Neural progenitor cell (in vitro differentiated cells): ENCODE results near the gene MAD1L1. TPM values are rescaled to one million over a fixed set of nuclear protein-coding genes. Genes with fewer than 3 reads are reported as not detected.

ENCODE experiments used
- DNase-seq: peaks from one replicate; pipeline ENCODE4 v3.0.0-alpha.2; 2016; ENCODE audit warnings: low spot score
- H2AFZ ChIP-seq: fragments of 200-600 bp; sonication (generic); replicated peaks from 2 replicates; pipeline ENCODE4 v1.6.1; 2016; ENCODE audit warnings: antibody characterized with exemption
- H3F3A ChIP-seq: fragments of 200-600 bp; sonication (generic); 2 replicates; pipeline ENCODE4 v1.6.1; 2016; ENCODE audit warnings: antibody characterized with exemption, low read depth
- H3K27ac ChIP-seq: fragments of 200-600 bp; sonication (generic); 2 replicates; pipeline ENCODE4 v1.5.1; 2016; ENCODE audit warnings: mild to moderate bottlenecking
- H3K27me3 ChIP-seq: fragments of 200-600 bp; sonication (generic); 2 replicates; pipeline ENCODE4 v1.6.1; 2016; ENCODE audit warnings: mild to moderate bottlenecking, moderate library complexity
- H3K36me3 ChIP-seq: fragments of 200-600 bp; sonication (generic); 2 replicates; pipeline ENCODE4 v1.5.1; 2016
- H3K4me1 ChIP-seq: fragments of 200-600 bp; sonication (generic); 2 replicates; pipeline ENCODE4 v1.6.1; 2016; ENCODE audit warnings: mixed run types
- H3K4me2 ChIP-seq: fragments of 200-600 bp; sonication (generic); 2 replicates; pipeline ENCODE4 v1.6.1; 2016
- H3K4me3 ChIP-seq: fragments of 200-600 bp; sonication (generic); 2 replicates; pipeline ENCODE4 v1.5.1; 2016
- H3K79me2 ChIP-seq: fragments of 200-600 bp; sonication (generic); 2 replicates; pipeline ENCODE4 v1.6.1; 2016; ENCODE audit warnings: low read depth
- H3K9ac ChIP-seq: fragments of 200-600 bp; sonication (generic); 2 replicates; pipeline ENCODE4 v1.6.1; 2016
- H3K9me3 ChIP-seq: fragments of 200-600 bp; sonication (generic); 2 replicates; pipeline ENCODE4 v1.5.1; 2016; ENCODE audit warnings: low read depth
- H4K20me1 ChIP-seq: fragments of 200-600 bp; sonication (generic); 2 replicates; pipeline ENCODE4 v1.6.1; 2016; ENCODE audit warnings: low read depth
- H3K27ac Mint-ChIP-seq: 3 replicates; pipeline ENCODE4 v1.8.0; 2021; ENCODE audit warnings: mixed read lengths
- H3K27me3 Mint-ChIP-seq: 2 replicates; pipeline ENCODE4 v1.8.0; 2022; ENCODE audit warnings: low read depth, mild to moderate bottlenecking, inconsistent platforms, moderate library complexity, mixed read lengths; ENCODE audit not compliant: insufficient read depth
- H3K36me3 Mint-ChIP-seq: 3 replicates; pipeline ENCODE4 v1.8.0; 2021; ENCODE audit warnings: mixed read lengths
- H3K4me1 Mint-ChIP-seq: 3 replicates; pipeline ENCODE4 v1.8.0; 2021; ENCODE audit warnings: mixed read lengths
- H3K4me3 Mint-ChIP-seq: 3 replicates; pipeline ENCODE4 v1.8.0; 2021; ENCODE audit warnings: mild to moderate bottlenecking, moderate library complexity, mixed read lengths
- H3K9me3 Mint-ChIP-seq: 3 replicates; pipeline ENCODE4 v1.8.0; 2020; ENCODE audit warnings: mixed read lengths
- EZH2 ChIP-seq: fragments of 200-600 bp; sonication (generic); IDR thresholded peaks from 2 replicates; pipeline ENCODE4 v1.6.1; 2017; ENCODE audit warnings: antibody characterized with exemption, mild to moderate bottlenecking, moderate library complexity
- EZH2phosphoT487 ChIP-seq: fragments of 200-600 bp; sonication (generic); IDR thresholded peaks from 2 replicates; pipeline ENCODE4 v1.6.1; 2017; ENCODE audit warnings: antibody characterized with exemption
- total RNA-seq: library from RNA; depleted of rRNA; stranded (reverse); fragments of >200 nt; gene quantifications from 2 replicates; pipeline ENCODE4 v1.2.3, GENCODE V29; 2015; ENCODE audit warnings: low replicate concordance
- TF ChIP-seq, protein P1 (sequence below): fragments of 200-600 bp; sonication (generic); IDR thresholded peaks from 2 replicates; pipeline ENCODE4 v1.5.1; 2017; ENCODE audit warnings: antibody characterized with exemption, mild to moderate bottlenecking

MAD1L1 gene
- total RNA-seq, 1 donor from 2014 or later = 23.7 TPM

- peaks cover 6% of the 10 kb centered on the region for H3K27me3 Mint-ChIP-seq
Measured at GRCh38 chr7:1897861-1898627, 334.7 kb downstream of the MAD1L1 start.

GRCh38 chr7:1897076-1897860 lies 335.5 kb downstream of the MAD1L1 start:
- DNase-seq = no peak
- H3K36me3 ChIP-seq = no peaks in the 10 kb centered on the region
- Mint-ChIP-seq H3K27ac (peak overlapping the region; percentile 79), H3K9me3 (no peaks in the 10 kb centered on the region), H3K4me1 (peaks cover 13% of the 10 kb centered on the region), H3K4me3 (peak overlapping the region; percentile 60), H3K27me3 (peaks cover 6% of the 10 kb centered on the region), H3K36me3 (no peaks in the 10 kb centered on the region)
- no peaks in the 10 kb centered on the region for H3K79me2 ChIP-seq
- no peaks in the 10 kb centered on the region for H3K4me1 ChIP-seq
- no peaks in the 10 kb centered on the region for H3K27me3 ChIP-seq
- no peaks in the 10 kb centered on the region for H4K20me1 ChIP-seq
- no peak overlapping the region for H3K4me2 ChIP-seq
- H3K9me3 ChIP-seq = no peaks in the 10 kb centered on the region
- no peaks in the 10 kb centered on the region for H3F3A ChIP-seq
- H3K9ac ChIP-seq = peak overlapping the region; percentile 6
- H3K4me3 ChIP-seq = no peak overlapping the region
- no peak overlapping the region for H2AFZ ChIP-seq
- H3K27ac ChIP-seq = no peak overlapping the region
- no peak for TF ChIP-seq EZH2phosphoT487
- TF ChIP-seq, protein P1, sequence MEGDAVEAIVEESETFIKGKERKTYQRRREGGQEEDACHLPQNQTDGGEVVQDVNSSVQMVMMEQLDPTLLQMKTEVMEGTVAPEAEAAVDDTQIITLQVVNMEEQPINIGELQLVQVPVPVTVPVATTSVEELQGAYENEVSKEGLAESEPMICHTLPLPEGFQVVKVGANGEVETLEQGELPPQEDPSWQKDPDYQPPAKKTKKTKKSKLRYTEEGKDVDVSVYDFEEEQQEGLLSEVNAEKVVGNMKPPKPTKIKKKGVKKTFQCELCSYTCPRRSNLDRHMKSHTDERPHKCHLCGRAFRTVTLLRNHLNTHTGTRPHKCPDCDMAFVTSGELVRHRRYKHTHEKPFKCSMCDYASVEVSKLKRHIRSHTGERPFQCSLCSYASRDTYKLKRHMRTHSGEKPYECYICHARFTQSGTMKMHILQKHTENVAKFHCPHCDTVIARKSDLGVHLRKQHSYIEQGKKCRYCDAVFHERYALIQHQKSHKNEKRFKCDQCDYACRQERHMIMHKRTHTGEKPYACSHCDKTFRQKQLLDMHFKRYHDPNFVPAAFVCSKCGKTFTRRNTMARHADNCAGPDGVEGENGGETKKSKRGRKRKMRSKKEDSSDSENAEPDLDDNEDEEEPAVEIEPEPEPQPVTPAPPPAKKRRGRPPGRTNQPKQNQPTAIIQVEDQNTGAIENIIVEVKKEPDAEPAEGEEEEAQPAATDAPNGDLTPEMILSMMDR = no peak

More at GRCh38 chr7:1897861-1898627, 334.7 kb downstream of the MAD1L1 start:
- Histone ChIP-seq H3K4me2 (no peak overlapping the region), H3K4me3 (no peak overlapping the region), H2AFZ (no peak overlapping the region), H3K9ac (no peak overlapping the region), H4K20me1 (no peaks in the 10 kb centered on the region), H3K27ac (no peak overlapping the region), H3K9me3 (no peaks in the 10 kb centered on the region), H3K27me3 (no peaks in the 10 kb centered on the region), H3K4me1 (no peaks in the 10 kb centered on the region), H3F3A (no peaks in the 10 kb centered on the region), H3K79me2 (no peaks in the 10 kb centered on the region), H3K36me3 (no peaks in the 10 kb centered on the region)
- Mint-ChIP-seq H3K4me3 (no peak overlapping the region), H3K36me3 (no peaks in the 10 kb centered on the region), H3K4me1 (peaks cover 7% of the 10 kb centered on the region), H3K9me3 (no peaks in the 10 kb centered on the region), H3K27ac (no peak overlapping the region)
- TF ChIP-seq, protein P1 = no peak
- TF ChIP-seq EZH2phosphoT487 = no peak
- no peak for TF ChIP-seq EZH2
- no peak for DNase-seq

DNA sequence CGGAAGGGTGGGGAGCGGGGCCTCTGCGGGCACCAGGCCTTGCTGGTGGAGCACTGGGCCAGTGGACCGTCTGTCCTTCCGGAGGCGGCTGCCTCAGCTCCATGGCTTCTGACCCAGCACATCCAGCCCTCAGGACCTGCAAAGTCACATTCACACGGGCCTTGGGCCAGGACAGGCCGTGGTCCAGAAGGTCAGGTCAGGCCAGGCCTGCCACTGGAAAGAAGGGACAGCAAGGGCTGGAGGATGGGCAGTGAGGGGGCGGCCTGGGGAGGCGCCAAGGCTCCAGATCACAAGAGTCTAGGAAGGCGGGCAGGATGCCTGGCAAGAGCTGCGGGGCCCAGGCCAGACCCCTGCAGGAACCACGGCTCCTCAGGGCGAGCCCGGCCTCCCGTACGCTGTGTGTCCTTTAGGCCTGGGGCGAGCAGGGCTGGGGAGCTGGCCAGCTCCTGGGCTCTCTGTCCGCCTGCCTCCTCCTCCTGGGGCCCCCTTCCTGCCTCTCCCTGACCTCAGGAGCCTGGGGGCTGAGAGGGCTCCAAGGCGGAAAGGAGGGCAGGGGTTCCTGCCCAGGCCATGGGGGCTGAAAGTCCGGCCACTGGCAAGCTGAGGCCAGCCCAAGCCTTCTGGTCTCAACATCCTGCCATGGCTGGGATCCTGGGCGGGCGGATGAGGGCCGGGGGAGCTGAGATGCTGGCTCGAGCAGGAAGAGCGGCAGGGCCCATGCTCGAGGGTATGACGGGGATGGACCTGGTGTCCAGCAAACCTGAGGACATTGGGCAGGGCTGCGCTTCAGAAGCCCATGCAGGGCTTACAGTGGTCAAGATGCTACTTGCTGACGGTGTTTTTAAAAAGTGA lies 336.9 kb downstream of the MAD1L1 start:
- no peak overlapping the region for H3K27ac Mint-ChIP-seq
- Histone ChIP-seq H2AFZ (no peak overlapping the region), H4K20me1 (no peaks in the 10 kb centered on the region), H3K27ac (no peak overlapping the region), H3K4me2 (no peak overlapping the region), H3K4me1 (no peaks in the 10 kb centered on the region), H3K36me3 (no peaks in the 10 kb centered on the region), H3K27me3 (no peaks in the 10 kb centered on the region), H3K9ac (no peak overlapping the region), H3F3A (no peaks in the 10 kb centered on the region), H3K79me2 (no peaks in the 10 kb centered on the region), H3K9me3 (no peaks in the 10 kb centered on the region), H3K4me3 (no peak overlapping the region)
- DNase-seq = no peak
- H3K27me3 Mint-ChIP-seq = peaks cover 6% of the 10 kb centered on the region
- TF ChIP-seq, protein P1 = no peak
- no peak for TF ChIP-seq EZH2phosphoT487
- no peaks in the 10 kb centered on the region for H3K9me3 Mint-ChIP-seq
- no peak overlapping the region for H3K4me3 Mint-ChIP-seq
- H3K36me3 Mint-ChIP-seq = no peaks in the 10 kb centered on the region
- H3K4me1 Mint-ChIP-seq = peaks cover 17% of the 10 kb centered on the region
